Mammary epithelial cell (primary cell): ENCODE results near the gene NEK6.

Experiments used
- CTCF ChIP-seq, 2 donors: IDR thresholded peaks in 1 of 2; conservative IDR thresholded peaks in 1 of 2; 2 replicates each; pipeline ENCODE4 v1.5.1; 2011 to 2012; ENCODE audit warnings: inconsistent platforms in 2 of 2, low read length in 2 of 2, mild to moderate bottlenecking in 2 of 2, control low read depth in 1 of 2, low read depth in 1 of 2; ENCODE audit not compliant: insufficient read depth in 1 of 2; ENCODE audit errors: extremely low read depth in 1 of 2
- EZH2 ChIP-seq: IDR thresholded peaks from 2 replicates; pipeline ENCODE4 v1.6.1; 2012; ENCODE audit warnings: low read length, inconsistent platforms, borderline replicate concordance

GRCh38 chr9:124313940-124314339, 56.2 kb downstream of the NEK6 start:
- TF ChIP-seq CTCF (conservative IDR thresholded peaks at IDR 0.05 in 1 of 2, IDR thresholded peaks at IDR 0.05 in 1 of 2; ENCODE audit: extremely low read depth in 1 of 2, insufficient read depth in 1 of 2, low read depth in 1 of 2, low read length in 2 of 2) (no peak), EZH2 (no peak)
